ENCODE results near the gene FANCC.
"Not testable (repeated sequence)": the region's sequence is repeated elsewhere in the genome, so short reads cannot be mapped to it uniquely, and the experiment has no call there.

Gene FANCC

GRCh38 chr9:95346021-95346420 is 28.5 kb upstream of the FANCC start:
- Histone ChIP-seq H3K27me3 (ENCODE audit: low read depth, low read length) (no peaks in the 10 kb centered on the region), H3K36me3 (ENCODE audit: control insufficient read depth in 1 of 2, insufficient read depth in 2 of 2, low read length in 2 of 2) (no peaks in the 10 kb centered on the region), H3K4me1 (ENCODE audit: control insufficient read depth in 1 of 2, insufficient read depth in 2 of 2, low read length in 2 of 2) (peaks cover 0 to 12% of the 10 kb centered on the region in 2 donors), H3K4me3 (ENCODE audit: low read depth in 1 of 2, low read length in 2 of 2) (no peak overlapping the region), H3K9me3 (ENCODE audit: control insufficient read depth in 1 of 2, low read length in 2 of 2) (no peaks in the 10 kb centered on the region), H3K27ac (ENCODE audit: low read length) (no peak overlapping the region)

- Histone ChIP-seq H3K36me3 (ENCODE audit: control insufficient read depth in 1 of 2, insufficient read depth in 2 of 2, low read length in 2 of 2) (no peaks in the 10 kb centered on the region), H3K9me3 (ENCODE audit: control insufficient read depth in 1 of 2, low read length in 2 of 2) (no peaks in the 10 kb centered on the region), H3K27me3 (ENCODE audit: low read depth, low read length) (no peaks in the 10 kb centered on the region), H3K27ac (ENCODE audit: low read length) (no peak overlapping the region), H3K4me3 (ENCODE audit: low read depth in 1 of 2, low read length in 2 of 2) (no peak overlapping the region), H3K4me1 (ENCODE audit: control insufficient read depth in 1 of 2, insufficient read depth in 2 of 2, low read length in 2 of 2) (peaks cover 0 to 11% of the 10 kb centered on the region in 2 donors)
Observed at GRCh38 chr9:95344735-95345325, 27.3 kb upstream of the FANCC start.

GRCh38 chr9:95343725-95344287 is 26.3 kb upstream of the FANCC start:
- Histone ChIP-seq H3K27me3 (ENCODE audit: low read depth, low read length) (no peaks in the 10 kb centered on the region), H3K27ac (ENCODE audit: low read length) (no peak overlapping the region), H3K4me3 (ENCODE audit: low read depth in 1 of 2, low read length in 2 of 2) (no peak overlapping the region), H3K36me3 (ENCODE audit: control insufficient read depth in 1 of 2, insufficient read depth in 2 of 2, low read length in 2 of 2) (no peaks in the 10 kb centered on the region), H3K9me3 (ENCODE audit: control insufficient read depth in 1 of 2, low read length in 2 of 2) (no peaks in the 10 kb centered on the region), H3K4me1 (ENCODE audit: control insufficient read depth in 1 of 2, insufficient read depth in 2 of 2, low read length in 2 of 2) (peaks cover 0 to under 1% of the 10 kb centered on the region in 2 donors)

GRCh38 chr9:95342571-95342970 is 25.1 kb upstream of the FANCC start:
- H3K4me3 ChIP-seq (ENCODE audit: low read depth in 1 of 2, low read length in 2 of 2), result no peak overlapping the region
- no peaks in the 10 kb centered on the region for H3K9me3 ChIP-seq (ENCODE audit: control insufficient read depth in 1 of 2, low read length in 2 of 2)
- no peak overlapping the region for H3K27ac ChIP-seq (ENCODE audit: low read length)
- no peaks in the 10 kb centered on the region for H3K4me1 ChIP-seq (ENCODE audit: control insufficient read depth in 1 of 2, insufficient read depth in 2 of 2, low read length in 2 of 2)
- no peaks in the 10 kb centered on the region for H3K36me3 ChIP-seq (ENCODE audit: control insufficient read depth in 1 of 2, insufficient read depth in 2 of 2, low read length in 2 of 2)
- H3K27me3 ChIP-seq (ENCODE audit: low read depth, low read length), result no peaks in the 10 kb centered on the region

GRCh38 chr9:95341293-95341962 is 23.9 kb upstream of the FANCC start:
- no peaks in the 10 kb centered on the region for H3K4me1 ChIP-seq (ENCODE audit: control insufficient read depth in 1 of 2, insufficient read depth in 2 of 2, low read length in 2 of 2)
- H3K27me3 ChIP-seq (ENCODE audit: low read depth, low read length), result no peaks in the 10 kb centered on the region
- H3K9me3 ChIP-seq (ENCODE audit: control insufficient read depth in 1 of 2, low read length in 2 of 2), result no peaks in the 10 kb centered on the region
- H3K27ac ChIP-seq (ENCODE audit: low read length), result no peak overlapping the region
- H3K36me3 ChIP-seq (ENCODE audit: control insufficient read depth in 1 of 2, insufficient read depth in 2 of 2, low read length in 2 of 2), result no peaks in the 10 kb centered on the region
- H3K4me3 ChIP-seq (ENCODE audit: low read depth in 1 of 2, low read length in 2 of 2), result no peak overlapping the region

- Histone ChIP-seq H3K4me3 (ENCODE audit: low read depth in 1 of 2, low read length in 2 of 2) (no peak overlapping the region), H3K9me3 (ENCODE audit: control insufficient read depth in 1 of 2, low read length in 2 of 2) (no peaks in the 10 kb centered on the region), H3K27me3 (ENCODE audit: low read depth, low read length) (no peaks in the 10 kb centered on the region), H3K4me1 (ENCODE audit: control insufficient read depth in 1 of 2, insufficient read depth in 2 of 2, low read length in 2 of 2) (no peaks in the 10 kb centered on the region), H3K27ac (ENCODE audit: low read length) (no peak overlapping the region), H3K36me3 (ENCODE audit: control insufficient read depth in 1 of 2, insufficient read depth in 2 of 2, low read length in 2 of 2) (no peaks in the 10 kb centered on the region)
Observed at GRCh38 chr9:95338243-95338642, 20.7 kb upstream of the FANCC start.

GRCh38 chr9:95336281-95336680 is 18.8 kb upstream of the FANCC start:
- Histone ChIP-seq H3K9me3 (ENCODE audit: control insufficient read depth in 1 of 2, low read length in 2 of 2) (no peaks in the 10 kb centered on the region), H3K4me3 (ENCODE audit: low read depth in 1 of 2, low read length in 2 of 2) (no peak overlapping the region), H3K27me3 (ENCODE audit: low read depth, low read length) (no peaks in the 10 kb centered on the region), H3K27ac (ENCODE audit: low read length) (no peak overlapping the region), H3K4me1 (ENCODE audit: control insufficient read depth in 1 of 2, insufficient read depth in 2 of 2, low read length in 2 of 2) (no peaks in the 10 kb centered on the region), H3K36me3 (ENCODE audit: control insufficient read depth in 1 of 2, insufficient read depth in 2 of 2, low read length in 2 of 2) (no peaks in the 10 kb centered on the region)

- Histone ChIP-seq H3K27ac (ENCODE audit: low read length) (no peak overlapping the region), H3K9me3 (ENCODE audit: control insufficient read depth in 1 of 2, low read length in 2 of 2) (no peaks in the 10 kb centered on the region), H3K36me3 (ENCODE audit: control insufficient read depth in 1 of 2, insufficient read depth in 2 of 2, low read length in 2 of 2) (no peaks in the 10 kb centered on the region), H3K4me3 (ENCODE audit: low read depth in 1 of 2, low read length in 2 of 2) (no peak overlapping the region), H3K27me3 (ENCODE audit: low read depth, low read length) (no peaks in the 10 kb centered on the region), H3K4me1 (ENCODE audit: control insufficient read depth in 1 of 2, insufficient read depth in 2 of 2, low read length in 2 of 2) (no peaks in the 10 kb centered on the region)
Observed at GRCh38 chr9:95333426-95333825, 15.9 kb upstream of the FANCC start.

- H3K27me3 ChIP-seq (ENCODE audit: low read depth, low read length), result no peaks in the 10 kb centered on the region
- no peak overlapping the region for H3K4me3 ChIP-seq (ENCODE audit: low read depth in 1 of 2, low read length in 2 of 2)
- H3K27ac ChIP-seq (ENCODE audit: low read length), result no peak overlapping the region
- no peaks in the 10 kb centered on the region for H3K36me3 ChIP-seq (ENCODE audit: control insufficient read depth in 1 of 2, insufficient read depth in 2 of 2, low read length in 2 of 2)
- no peaks in the 10 kb centered on the region for H3K9me3 ChIP-seq (ENCODE audit: control insufficient read depth in 1 of 2, low read length in 2 of 2)
- no peaks in the 10 kb centered on the region for H3K4me1 ChIP-seq (ENCODE audit: control insufficient read depth in 1 of 2, insufficient read depth in 2 of 2, low read length in 2 of 2)
Observed at GRCh38 chr9:95332860-95333259, 15.4 kb upstream of the FANCC start.

- H3K36me3 ChIP-seq (ENCODE audit: control insufficient read depth in 1 of 2, insufficient read depth in 2 of 2, low read length in 2 of 2), result no peaks in the 10 kb centered on the region
- H3K4me1 ChIP-seq (ENCODE audit: control insufficient read depth in 1 of 2, insufficient read depth in 2 of 2, low read length in 2 of 2), result no peaks in the 10 kb centered on the region
- H3K27ac ChIP-seq (ENCODE audit: low read length), result no peak overlapping the region
- no peaks in the 10 kb centered on the region for H3K27me3 ChIP-seq (ENCODE audit: low read depth, low read length)
- H3K4me3 ChIP-seq (ENCODE audit: low read depth in 1 of 2, low read length in 2 of 2), result no peak overlapping the region
- H3K9me3 ChIP-seq (ENCODE audit: control insufficient read depth in 1 of 2, low read length in 2 of 2), result no peaks in the 10 kb centered on the region
Observed at GRCh38 chr9:95330720-95331404, 13.4 kb upstream of the FANCC start.

- not testable (repeated sequence) for H3K9me3 ChIP-seq (ENCODE audit: control insufficient read depth in 1 of 2, low read length in 2 of 2); H3K36me3 ChIP-seq (ENCODE audit: control insufficient read depth in 1 of 2, insufficient read depth in 2 of 2, low read length in 2 of 2); H3K27me3 ChIP-seq (ENCODE audit: low read depth, low read length); H3K4me3 ChIP-seq (ENCODE audit: low read depth in 1 of 2, low read length in 2 of 2); H3K4me1 ChIP-seq (ENCODE audit: control insufficient read depth in 1 of 2, insufficient read depth in 2 of 2, low read length in 2 of 2); H3K27ac ChIP-seq (ENCODE audit: low read length)
Observed at GRCh38 chr9:95329061-95329460, 11.6 kb upstream of the FANCC start.
